HTR-8/SVneo (cell line): ENCODE results near the gene CRB1.

Experiments
- DNase-seq: peaks from one replicate; pipeline ENCODE4 v3.0.0; 2011; ENCODE audit warnings: low spot score, mixed read lengths; ENCODE audit not compliant: insufficient read length
- FAIRE-seq: peaks from 2 replicates; lab custom pipeline; 2011; peaks lifted over from hg19 to GRCh38; lab: Jason Lieb, UNC

CRB1 gene

GRCh38 chr1:197444755-197445154 lies 176.7 kb downstream of the CRB1 start:
- FAIRE-seq, result peak; percentile 26
- no peak for DNase-seq

- DNase-seq, result no peak
- no peak for FAIRE-seq
These were observed 180.2 kb downstream of the CRB1 start for GRCh38 chr1:197448121-197448779.

GRCh38 chr1:197451381-197451780 lies 183.3 kb downstream of the CRB1 start:
- no peak for FAIRE-seq

GRCh38 chr1:197453376-197454058 lies 185.5 kb downstream of the CRB1 start:
- no peak for FAIRE-seq
- DNase-seq, result no peak

More at GRCh38 chr1:197451381-197451780, 183.3 kb downstream of the CRB1 start:
- DNase-seq, result no peak

- no peak for FAIRE-seq
- DNase-seq, result no peak
These were observed 194.5 kb downstream of the CRB1 start for GRCh38 chr1:197462539-197462938.

GRCh38 chr1:197463142-197463541 lies 195.1 kb downstream of the CRB1 start:
- FAIRE-seq, result no peak
- no peak for DNase-seq

GRCh38 chr1:197464044-197464443 lies 196.0 kb downstream of the CRB1 start:
- DNase-seq (no peak), FAIRE-seq (no peak)

- DNase-seq (no peak), FAIRE-seq (no peak)
These were observed 197.7 kb downstream of the CRB1 start for GRCh38 chr1:197465528-197466327.

GRCh38 chr1:197466813-197467212 lies 198.8 kb downstream of the CRB1 start:
- no peak for DNase-seq
- FAIRE-seq, result no peak

GRCh38 chr1:197467881-197468280 lies 199.8 kb downstream of the CRB1 start:
- FAIRE-seq (no peak), DNase-seq (no peak)

- no peak for FAIRE-seq
- no peak for DNase-seq
These were observed 200.6 kb downstream of the CRB1 start for GRCh38 chr1:197468543-197469175.

- no peak for DNase-seq
These were observed 201.7 kb downstream of the CRB1 start for GRCh38 chr1:197469620-197470210.

GRCh38 chr1:197470330-197470729 lies 202.3 kb downstream of the CRB1 start:
- FAIRE-seq, result no peak

More at GRCh38 chr1:197469620-197470210, 201.7 kb downstream of the CRB1 start:
- no peak for FAIRE-seq

GRCh38 chr1:197471248-197471985 lies 203.4 kb downstream of the CRB1 start:
- DNase-seq (no peak), FAIRE-seq (no peak)

More at GRCh38 chr1:197470330-197470729, 202.3 kb downstream of the CRB1 start:
- no peak for DNase-seq

- DNase-seq, result no peak
- no peak for FAIRE-seq
These were observed 204.1 kb downstream of the CRB1 start for GRCh38 chr1:197472141-197472540.

GRCh38 chr1:197480446-197480845 lies 212.4 kb downstream of the CRB1 start:
- FAIRE-seq (no peak), DNase-seq (no peak)

- DNase-seq (no peak), FAIRE-seq (no peak)
These were observed 213.0 kb downstream of the CRB1 start for GRCh38 chr1:197481101-197481500.

- FAIRE-seq (no peak), DNase-seq (no peak)
These were observed 217.7 kb downstream of the CRB1 start for GRCh38 chr1:197485790-197486189.

GRCh38 chr1:197486946-197487345 lies 218.9 kb downstream of the CRB1 start:
- peak; percentile 16 for FAIRE-seq
- DNase-seq, result no peak
